NCI-H82 treated with DMSO at 0.1 percent for 48 hours (cell line): ENCODE results near the gene ROMO1.
A peak's percentile ranks its signal among the peaks of the same experiment; 100 is the strongest.
"Not testable (repeated sequence)": the region's sequence is repeated elsewhere in the genome, so short reads cannot be mapped to it uniquely, and the experiment has no call there.

Experiments
- DNase-seq: peaks from one replicate; lab custom pipeline; 2025; ENCODE audit not compliant: unreplicated experiment; lab: John Stamatoyannopoulos, UW

ROMO1 gene

DNA sequence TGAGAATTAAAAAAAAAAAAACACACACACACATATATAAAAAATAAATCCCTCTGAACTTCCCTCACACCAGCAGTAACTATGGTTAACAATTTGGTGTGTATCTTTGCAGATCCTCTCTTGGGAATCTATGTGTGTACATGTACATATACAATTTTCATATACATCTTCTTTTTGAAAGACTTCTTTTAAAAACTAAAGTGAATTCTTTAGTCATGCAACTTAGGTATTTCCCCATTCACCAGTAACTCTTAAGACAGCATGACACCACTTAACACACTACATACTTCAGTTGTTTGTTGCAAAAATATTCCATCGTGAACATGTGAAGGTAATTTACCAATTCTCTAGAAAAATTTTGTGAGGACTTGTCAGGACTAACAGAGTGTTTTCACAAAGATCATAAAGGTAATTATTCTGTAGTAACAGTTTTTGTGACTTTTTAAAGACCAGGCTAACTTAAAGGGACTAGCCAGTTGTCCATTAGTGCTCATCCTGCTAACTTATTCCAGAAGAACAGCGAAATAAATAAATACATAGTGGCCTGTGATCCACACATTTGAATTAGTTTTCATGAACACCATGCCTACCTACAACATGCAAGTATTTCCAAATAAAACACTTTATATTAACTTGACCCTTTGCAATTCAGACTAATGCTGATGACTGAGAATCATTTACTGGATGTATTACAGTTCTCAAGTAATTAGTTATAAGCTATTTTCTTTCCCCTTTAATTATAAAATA, 30.8 kb downstream of the ROMO1 start:
- DNase-seq = no peak

DNA sequence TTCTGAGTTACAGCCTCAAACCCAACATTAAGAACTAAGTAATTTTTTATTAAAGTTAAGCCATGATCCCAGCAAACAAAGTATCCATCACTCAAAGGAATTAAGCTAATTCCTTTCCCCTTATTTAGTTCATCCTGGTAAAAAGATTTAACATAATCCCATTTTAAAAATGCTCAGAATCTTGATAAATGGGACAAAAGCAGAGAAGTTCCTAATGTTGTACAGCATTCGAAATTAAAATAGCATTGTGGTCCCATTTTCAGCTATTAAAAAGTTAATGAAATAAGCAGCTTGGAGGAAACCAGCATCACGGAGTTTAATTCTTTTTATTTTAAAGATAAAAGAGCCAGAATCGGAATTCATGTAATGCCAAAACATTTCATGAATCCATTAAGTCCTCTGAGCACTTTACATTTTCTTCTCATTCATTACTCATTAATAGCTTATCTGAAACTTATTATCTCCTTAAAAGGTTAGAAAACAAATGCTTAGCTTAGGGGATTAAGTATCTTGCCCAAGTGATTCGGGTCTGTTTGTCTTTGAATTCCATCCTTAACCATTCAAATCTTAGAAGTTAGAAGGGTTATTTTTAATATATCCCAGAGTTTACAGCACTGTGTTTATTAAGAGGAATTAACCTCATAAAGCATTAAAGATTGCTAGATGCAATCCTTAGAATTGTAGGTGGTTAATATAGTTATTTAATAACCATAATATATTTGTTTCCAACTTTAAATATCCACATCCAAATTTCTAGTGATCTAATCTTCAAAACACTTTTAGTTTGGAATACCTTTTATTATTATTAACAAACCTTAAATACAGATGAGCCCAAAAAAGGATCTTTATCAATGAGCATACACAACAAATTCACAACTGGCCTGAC, 31.6 kb downstream of the ROMO1 start:
- peak; percentile 64 for DNase-seq

DNA sequence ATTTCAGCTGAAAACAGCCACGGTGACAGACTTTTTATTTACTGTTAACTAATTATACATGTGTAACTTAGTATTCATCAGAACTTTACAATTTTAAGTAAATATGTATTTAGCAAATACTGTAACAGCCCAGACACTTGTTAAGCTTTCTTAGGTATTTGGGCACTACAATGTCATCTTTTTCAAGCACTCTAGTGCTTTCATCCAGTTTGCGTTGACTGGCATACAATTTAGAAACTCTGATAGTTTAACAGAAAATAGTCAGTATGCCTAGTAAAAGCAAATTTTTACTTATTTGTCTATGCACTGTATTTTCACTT, 32.2 kb downstream of the ROMO1 start:
- DNase-seq = no peak

DNA sequence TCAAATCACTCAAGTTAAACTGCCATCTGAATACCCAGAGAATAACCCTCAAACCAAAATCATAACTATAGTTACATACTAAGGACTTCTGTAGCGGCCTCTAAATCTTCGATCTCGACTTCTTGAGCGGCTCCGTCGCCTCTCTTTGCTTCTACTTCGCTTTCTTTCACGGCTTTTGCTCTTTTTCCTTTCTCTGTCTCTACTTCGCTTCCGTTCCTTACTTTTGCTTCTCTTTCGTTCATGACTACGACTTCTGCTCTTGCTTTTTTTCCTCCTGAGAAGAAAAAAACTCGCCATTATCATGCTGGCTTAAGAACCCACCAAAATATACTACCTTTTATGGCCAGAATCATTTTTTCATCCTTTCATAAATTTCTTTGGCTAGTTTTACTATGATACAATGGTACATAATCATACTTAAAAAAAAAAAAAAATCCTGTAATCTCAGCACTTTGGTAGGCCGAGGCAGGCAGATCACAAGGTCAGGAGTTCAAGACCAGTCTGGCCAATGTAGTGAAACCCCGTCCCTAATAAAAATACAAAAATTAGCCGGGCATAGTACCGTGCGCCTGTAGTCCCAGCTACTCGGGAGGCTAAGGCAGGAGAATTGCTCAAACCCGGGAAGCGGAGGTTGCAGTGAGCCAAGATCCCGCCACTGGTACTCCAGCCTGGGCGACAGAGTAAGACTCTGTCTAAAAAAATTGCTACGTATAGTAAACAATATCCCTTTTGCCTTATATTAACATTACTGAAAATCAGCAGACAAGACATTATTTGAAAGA, 32.8 kb downstream of the ROMO1 start:
- DNase-seq = no peak

DNA sequence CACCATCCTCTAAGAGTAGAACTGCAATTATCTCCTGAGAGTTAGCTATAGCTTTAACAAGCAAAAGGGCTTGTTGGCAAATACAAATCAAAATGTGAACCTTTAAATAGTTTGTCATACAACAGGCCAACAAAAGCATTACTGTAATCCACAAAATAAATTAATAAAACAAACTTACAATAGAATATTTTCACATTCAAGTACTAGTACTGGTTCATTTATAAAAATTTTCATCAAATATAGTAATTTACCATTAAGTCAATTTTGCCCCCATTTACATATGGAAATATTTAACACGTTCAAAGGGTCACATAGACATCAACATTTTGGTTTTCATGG, 33.4 kb downstream of the ROMO1 start:
- no peak for DNase-seq

DNA sequence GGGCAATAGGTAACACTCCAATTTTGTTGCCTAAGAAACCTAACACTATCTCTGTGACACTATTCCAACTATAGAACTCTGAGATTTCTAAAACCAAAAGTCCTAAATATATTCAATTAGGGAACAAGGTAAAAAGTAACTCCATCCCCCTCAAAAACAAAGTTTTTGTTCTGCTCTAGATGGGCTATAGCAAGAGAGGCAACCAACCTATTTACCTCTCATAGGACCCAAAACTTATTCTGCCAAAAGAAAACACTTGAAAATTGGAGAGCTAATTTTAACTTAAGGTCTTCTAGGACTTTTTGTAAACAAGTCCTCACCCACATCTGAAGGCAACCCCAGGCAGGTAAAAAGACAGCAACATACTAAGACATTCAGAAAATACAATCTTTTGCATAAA, 35.2 kb downstream of the ROMO1 start:
- no peak for DNase-seq

DNA sequence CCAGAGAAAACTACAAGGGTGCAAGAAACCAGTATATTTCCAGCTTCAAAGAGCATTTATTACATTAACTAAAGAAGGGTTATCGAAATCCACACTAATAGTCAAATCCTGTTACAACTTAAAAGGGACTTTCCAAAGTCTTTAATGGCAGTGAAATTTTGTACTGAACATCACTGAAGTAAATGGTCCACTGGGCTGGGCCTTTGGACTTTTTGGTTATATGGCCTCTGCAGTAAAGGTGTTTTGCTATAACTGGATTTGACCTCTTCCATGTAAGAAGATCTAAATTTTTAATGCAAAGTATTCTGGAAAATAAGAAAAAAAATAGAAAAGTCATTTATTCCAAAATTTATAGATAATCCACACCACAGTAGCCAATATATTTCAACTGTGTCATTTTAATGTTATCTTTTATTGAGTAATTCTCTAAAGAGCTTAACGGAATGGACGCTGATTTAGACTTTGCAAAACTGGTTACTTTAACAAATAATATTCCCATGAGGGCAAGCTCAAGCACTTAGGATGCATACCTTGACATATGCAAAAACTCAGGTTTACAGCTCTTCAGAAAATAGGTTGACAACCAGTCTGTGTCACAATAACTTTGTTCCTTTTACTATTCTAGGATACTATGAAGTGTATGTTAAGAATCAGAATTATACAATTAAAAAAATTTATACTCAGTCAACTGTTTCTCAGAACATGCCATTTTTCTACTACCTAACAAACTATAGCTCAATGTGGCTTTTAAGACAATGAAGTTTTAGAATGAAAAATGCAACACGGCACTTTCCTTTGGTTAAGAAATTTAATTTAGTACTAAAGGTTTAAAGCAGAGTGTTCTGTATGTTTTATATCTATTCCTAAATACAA, 35.8 kb downstream of the ROMO1 start:
- no peak for DNase-seq

DNA sequence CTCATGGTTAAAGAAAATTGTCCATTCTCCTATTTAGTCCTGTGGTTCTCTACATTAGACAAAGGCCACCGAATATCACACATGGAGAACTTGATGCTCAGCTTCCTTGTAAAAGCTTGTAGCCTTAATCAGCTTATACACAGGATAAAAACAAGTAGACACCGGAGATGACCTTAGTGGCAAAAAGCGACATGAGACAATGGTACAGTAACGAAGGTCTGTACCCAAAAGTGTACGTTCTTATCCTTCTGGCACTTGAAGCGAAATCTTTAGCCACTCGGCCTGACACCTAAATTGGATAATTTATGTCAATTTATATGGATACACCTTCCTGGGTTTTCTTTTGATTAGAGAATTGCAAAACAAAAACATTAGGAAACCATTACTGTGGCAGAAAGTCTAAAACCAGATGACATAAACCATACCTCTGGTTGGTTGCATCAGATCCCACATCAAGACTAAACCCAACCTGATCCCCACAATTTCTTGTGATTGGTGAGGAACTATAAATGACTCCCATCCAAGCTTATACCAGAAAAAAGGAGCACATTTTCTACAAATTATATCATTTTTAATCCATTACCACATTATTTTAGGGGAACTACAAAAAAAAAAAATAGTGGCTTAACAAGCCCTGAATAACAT, 36.7 kb downstream of the ROMO1 start:
- DNase-seq = peak; percentile 65

DNA sequence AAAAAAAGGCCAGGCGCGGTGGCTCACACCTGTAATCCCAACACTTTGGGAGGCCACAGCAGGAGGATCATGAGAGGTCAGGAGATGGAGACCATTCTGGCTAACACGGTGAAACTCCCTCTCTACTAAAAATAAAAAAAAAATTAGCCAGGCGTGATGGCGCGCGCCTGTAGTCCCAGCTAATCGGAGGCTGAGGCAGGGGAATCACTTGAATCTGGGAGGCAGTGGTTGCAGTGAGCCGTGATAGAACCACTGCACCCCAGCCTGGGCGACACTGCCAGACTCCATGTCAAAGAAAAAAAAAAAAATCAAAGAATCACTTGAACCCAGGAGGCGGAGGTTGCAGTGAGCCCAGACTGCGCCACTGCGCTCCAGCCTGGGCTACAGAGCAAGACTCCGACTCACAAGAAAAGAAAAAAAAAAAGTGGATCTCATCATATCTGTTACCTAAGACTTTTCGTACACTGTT, 38.7 kb downstream of the ROMO1 start:
- no peak for DNase-seq

DNA sequence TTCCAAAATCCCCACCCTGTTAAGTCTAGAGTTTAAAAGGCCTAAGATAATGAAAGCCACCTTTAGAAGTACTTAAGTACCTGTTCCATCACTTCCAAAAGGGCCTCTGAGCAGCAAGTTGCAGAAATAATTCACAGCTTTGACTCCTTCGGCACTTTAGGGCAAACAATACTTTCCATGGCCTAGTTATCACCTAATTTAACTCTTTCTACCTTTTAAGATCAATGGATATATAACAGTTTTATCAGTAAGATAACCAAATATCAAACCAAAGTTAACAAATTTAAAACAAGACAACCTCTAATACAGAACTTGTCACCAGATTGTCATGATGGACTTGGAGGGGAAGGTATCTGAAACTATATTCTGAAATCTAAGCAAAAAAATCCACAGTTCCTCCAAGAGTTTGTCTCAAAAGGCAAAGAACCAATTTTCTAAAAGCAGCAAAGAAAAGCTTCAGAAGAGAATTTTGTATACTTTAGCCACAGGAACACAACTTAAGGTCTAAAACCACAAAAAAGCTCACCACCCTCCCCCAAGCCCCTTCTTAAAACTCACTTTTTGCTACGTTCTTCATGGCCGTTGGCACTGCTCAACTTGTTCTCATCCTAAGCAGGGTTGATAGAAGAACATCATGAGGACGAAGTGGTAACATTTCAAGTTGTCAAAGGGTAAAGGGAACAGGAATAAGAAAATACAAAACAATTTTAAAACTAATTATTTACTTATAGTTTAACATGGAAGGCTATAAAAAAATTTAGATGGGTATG, 39.4 kb downstream of the ROMO1 start:
- DNase-seq = no peak

DNA sequence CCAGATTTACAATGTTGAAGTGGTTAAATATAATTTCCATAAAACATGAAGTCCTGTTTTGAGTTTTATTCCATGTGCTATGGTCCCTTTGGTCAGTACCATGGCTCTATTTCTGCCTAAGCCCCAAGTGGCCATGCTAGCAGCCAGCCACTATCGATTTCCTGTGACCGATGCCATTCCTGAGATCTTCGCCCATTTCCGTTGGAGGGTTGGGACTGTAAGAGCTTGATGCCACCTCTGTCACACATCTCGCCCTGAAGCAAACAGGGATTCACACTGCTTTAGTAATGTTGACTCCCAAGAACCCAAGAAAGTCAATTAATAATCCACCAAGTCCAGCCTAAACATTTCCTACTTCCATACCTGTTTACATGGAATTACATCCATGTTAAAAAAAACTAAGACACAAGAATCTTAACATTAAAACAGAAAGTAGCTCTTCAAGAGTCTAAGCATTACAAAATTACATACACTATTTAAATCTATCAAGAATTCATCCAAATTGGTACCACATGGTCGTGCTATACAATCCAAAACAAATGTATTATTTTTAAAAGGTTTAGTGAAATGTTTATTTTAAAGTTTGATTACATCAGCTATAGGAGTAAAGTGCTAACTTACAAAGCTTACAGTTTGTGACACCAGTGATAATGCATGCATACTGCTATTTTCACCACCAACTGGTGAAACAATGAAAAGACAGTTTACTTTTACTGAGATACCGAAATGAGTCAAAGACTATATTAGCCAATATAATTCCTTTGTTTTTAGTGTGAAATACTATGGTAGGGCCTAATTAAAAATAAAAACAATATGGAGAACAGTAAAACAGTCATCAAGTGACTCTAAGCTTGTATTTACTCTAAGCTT, 40.3 kb downstream of the ROMO1 start:
- no peak for DNase-seq

DNA sequence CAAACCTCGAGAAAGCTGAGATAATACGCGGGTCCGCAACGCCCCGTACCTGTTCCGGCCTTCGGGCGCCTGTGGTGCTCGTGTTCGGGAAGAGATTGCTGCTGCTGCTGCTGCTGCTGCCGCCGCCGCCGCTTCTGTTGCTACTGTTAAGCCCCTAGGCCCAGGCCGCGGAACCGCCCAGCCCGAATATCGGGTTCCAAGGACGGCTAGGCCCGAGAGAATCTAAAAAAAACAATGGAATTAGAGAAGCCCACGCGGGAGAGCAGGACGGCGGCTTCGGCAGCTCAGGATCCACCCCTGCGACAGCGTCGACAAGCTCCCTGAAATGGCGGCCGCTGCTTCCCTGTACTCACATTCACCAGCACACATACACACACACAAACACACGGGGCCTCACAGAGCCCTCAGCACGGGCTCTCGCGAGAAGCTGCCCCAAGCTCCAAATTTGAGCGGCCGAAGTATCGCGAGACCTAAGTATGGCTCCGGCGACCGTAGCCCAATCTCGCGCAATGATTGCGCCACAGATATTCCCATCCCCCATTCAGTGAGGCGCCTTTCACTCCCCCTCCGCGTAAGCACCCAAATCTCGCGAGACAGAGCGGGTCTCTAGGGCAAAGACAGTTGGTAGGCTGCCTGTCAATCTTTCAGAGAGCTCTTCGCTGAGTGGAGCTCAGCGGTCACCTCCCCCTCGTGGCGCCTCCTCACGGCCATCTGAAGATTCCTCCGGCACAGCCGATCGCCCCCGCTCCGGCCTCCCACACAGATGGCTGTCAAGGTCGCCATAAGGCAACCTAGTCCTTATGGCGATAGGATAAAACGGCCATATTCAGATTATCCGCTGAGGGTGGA, 42.9 kb downstream of the ROMO1 start, which contains the start of gene RBM39:
RBM39 (minus strand) TSS at position 369 of the 849 bp plus-strand sequence. CDS start 1,386 bp downstream, outside the sequence.
- peak; percentile 99 for DNase-seq

DNA sequence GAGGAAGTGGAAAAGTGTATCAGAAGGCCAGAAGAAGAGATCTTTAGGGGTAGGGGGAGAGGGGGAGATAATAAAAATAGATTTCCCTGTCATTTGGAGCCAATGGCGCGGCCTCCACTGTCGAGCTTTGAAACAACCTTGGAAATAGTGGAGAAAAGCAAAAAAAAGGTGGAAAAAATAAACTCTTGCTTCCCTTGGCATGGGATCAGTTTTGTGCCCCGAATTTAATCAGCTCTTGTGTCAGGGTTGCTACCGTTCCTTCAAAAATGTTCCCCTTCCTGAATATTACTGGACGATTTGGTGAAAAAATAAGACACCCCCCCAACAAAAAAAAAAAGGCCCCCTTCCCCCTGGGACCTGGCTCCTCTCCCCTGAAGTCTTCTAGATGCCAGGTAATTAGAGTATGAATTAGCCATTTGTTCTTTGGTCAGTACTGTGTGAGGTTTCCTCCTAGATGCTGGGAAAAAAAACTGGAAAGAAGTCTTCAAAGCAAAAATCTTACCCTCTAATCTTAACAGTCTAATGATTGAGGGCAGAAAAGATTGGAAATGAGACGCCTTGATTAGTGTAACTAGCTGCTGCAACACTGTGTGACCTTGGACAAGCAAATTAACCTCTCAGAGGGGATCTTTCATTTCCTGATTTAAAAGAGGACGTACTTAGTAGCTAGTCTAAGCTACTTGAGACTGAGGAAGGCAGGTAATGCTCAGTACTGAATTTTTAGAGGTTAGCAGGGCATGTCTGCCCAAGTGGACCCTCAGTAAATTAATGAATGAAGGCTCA, 43.7 kb downstream of the ROMO1 start:
- peak; percentile 69 for DNase-seq

DNA sequence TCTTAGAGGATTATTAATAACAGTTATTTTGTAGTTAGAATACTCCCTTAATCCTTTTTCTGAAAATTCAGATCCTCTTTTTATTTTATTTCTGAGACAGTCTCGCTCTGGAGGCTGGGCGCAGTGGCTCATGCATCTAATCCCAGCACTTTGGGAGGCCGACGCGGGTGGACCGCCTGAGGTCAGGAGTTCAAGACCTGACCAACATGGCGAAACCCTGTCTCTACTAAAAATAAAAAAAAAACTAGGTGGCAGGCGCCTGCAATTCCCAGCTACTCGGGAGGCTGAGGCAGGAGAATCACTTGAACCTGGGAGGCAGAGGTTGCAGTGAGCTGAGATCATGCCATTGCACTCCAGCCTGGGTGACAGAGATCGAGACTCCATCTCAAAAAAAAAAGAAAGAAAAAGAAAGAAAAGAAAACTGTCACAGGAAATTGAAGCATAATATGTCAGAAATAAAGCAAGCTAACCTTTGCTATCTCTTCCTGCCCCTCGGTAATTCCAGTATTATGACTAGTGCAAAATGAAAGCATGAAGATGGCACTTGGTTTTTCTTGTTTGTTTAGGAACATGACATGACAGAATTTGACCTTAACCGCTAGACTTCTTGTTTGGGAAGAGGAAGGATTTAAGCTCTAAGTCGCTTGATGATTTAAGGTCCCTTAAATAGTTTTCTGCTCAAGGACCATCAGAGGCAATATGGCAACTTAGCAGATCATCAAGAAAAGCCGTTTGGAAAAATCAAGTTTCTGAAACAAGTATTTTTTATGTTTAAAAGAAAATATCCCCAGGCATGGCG, 44.7 kb downstream of the ROMO1 start:
- DNase-seq = no peak

DNA sequence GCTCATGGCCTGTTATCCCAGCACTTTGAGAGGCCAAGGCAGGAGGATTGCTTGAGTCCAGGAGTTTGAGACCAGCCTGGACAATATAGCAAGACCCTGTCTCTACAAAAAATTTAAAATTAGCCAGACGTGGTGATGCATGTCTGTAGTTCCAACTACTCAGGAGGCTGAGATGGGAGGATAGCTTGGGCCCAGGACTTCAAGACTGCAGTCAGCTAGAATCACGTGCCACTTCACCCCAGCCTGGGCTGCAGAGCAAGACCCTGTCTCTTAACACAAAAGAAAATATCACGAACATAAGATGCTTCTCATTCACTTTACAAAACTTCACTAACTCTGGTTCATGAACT, 45.3 kb downstream of the ROMO1 start:
- DNase-seq = not testable (repeated sequence)
